Measurements from ENCODE around the gene PNCK. TPM values are rescaled to one million over a fixed set of nuclear protein-coding genes. Genes with fewer than 3 reads are reported as not detected.
A peak's percentile ranks its signal among the peaks of the same experiment; 100 is the strongest.

The PNCK gene
- total and polyA plus RNA-seq, 2 of the 13 experiments (the other 11 are each of a cell fraction or from before 2014, with no cell fraction given) = 33.1 TPM; not detected in 1

GRCh38 chrX:153622661-153623309, 50.8 kb downstream of the PNCK start (continued):
- peak; percentile 5 for TF ChIP-seq POLR2G (IDR thresholded peaks at IDR 0.05; ENCODE audit: low read depth, low read length)
- TF ChIP-seq MAZ (IDR thresholded peaks at IDR 0.05; ENCODE audit: borderline replicate concordance, low read depth, low read length) = no peak
- no peak for TF ChIP-seq MAZ (CRISPR knock-in tag; IDR thresholded peaks at IDR 0.05; ENCODE audit: low read depth)
- peak in 1 of 2 experiments; percentile 20; a peak in 2 of 4 replicates for TF ChIP-seq HMGXB4 (CRISPR knock-in tag; IDR thresholded peaks at IDR 0.05; ENCODE audit: borderline replicate concordance in 1 of 2, low read depth in 1 of 2)
- no peak for TF ChIP-seq AGO2 (optimal IDR thresholded peaks at IDR 0.05; ENCODE audit: low read depth, low read length)
- TF ChIP-seq ZGPAT (CRISPR knock-in tag; IDR thresholded peaks at IDR 0.05) = no peak
- no peak for TF ChIP-seq SNAI1 (CRISPR knock-in tag; IDR thresholded peaks at IDR 0.05; ENCODE audit: borderline replicate concordance)
- no peak for TF ChIP-seq YEATS2 (CRISPR knock-in tag; IDR thresholded peaks at IDR 0.05; ENCODE audit: borderline replicate concordance)
- TF ChIP-seq KDM2A (CRISPR knock-in tag; IDR thresholded peaks at IDR 0.05; ENCODE audit: borderline replicate concordance, low read depth) = 0 out of 2 replicates have a peak, but pooled peaks have one; percentile 13
- TF ChIP-seq LCORL (IDR thresholded peaks at IDR 0.05) = no peak
- no peak; the same call in 1 of the 2 replicates for TF ChIP-seq LCORL (CRISPR knock-in tag; IDR thresholded peaks at IDR 0.05)
- TF ChIP-seq ZNF879 (CRISPR knock-in tag; IDR thresholded peaks at IDR 0.05) = no peak
- no peak for TF ChIP-seq GRHL1 (CRISPR knock-in tag; conservative IDR thresholded peaks at IDR 0.05)
- no peak for TF ChIP-seq TCF12 (IDR thresholded peaks at IDR 0.05)
- no peak for TF ChIP-seq TCF12 (CRISPR knock-in tag; IDR thresholded peaks at IDR 0.05)
- TF ChIP-seq TCF7 (IDR thresholded peaks at IDR 0.05; ENCODE audit: low read depth) = 0 out of 2 replicates have a peak, but pooled peaks have one; percentile 3
- no peak for TF ChIP-seq SRSF4 (IDR thresholded peaks at IDR 0.05; ENCODE audit: low read depth, low read length, poor library complexity, severe bottlenecking)
- peak; percentile 9; the same call in 1 of the 2 replicates for TF ChIP-seq GATAD2A (CRISPR knock-in tag; IDR thresholded peaks at IDR 0.05)
- TF ChIP-seq CEBPB (IDR thresholded peaks at IDR 0.05; ENCODE audit: borderline replicate concordance, low read depth, low read length) = peak; percentile 52
- peak; percentile 30; the same call in 1 of the 2 replicates for TF ChIP-seq THAP11 (CRISPR knock-in tag; IDR thresholded peaks at IDR 0.05)
- TF ChIP-seq ZNF614 (CRISPR knock-in tag; IDR thresholded peaks at IDR 0.05; ENCODE audit: borderline replicate concordance) = 0 out of 2 replicates have a peak, but pooled peaks have one; percentile 14
- no peak for TF ChIP-seq SP140L (CRISPR knock-in tag; IDR thresholded peaks at IDR 0.05; ENCODE audit: borderline replicate concordance)
- no peak for TF ChIP-seq KAT7 (CRISPR knock-in tag; IDR thresholded peaks at IDR 0.05; ENCODE audit: borderline replicate concordance)
- TF ChIP-seq GMEB1 (CRISPR knock-in tag; IDR thresholded peaks at IDR 0.05; ENCODE audit: borderline replicate concordance) = 0 out of 2 replicates have a peak, but pooled peaks have one; percentile 11

Data from HepG2 (cell line).